ENCODE results near the gene DOP1B.
A peak's percentile ranks its signal among the peaks of the same experiment; 100 is the strongest.
"Not testable (repeated sequence)": the region's sequence is repeated elsewhere in the genome, so short reads cannot be mapped to it uniquely, and the experiment has no call there.

The DOP1B gene

GRCh38 chr21:36141513-36141925, 15.1 kb upstream of the DOP1B start:
- no peak overlapping the region for H3K27ac ChIP-seq
- peaks cover 18% of the 10 kb centered on the region for H3K27me3 ChIP-seq
- peaks cover 23 to 27% of the 10 kb centered on the region in 2 experiments for H3K4me1 ChIP-seq (ENCODE audit: control insufficient read depth in 1 of 2, insufficient read depth in 1 of 2, low read depth in 1 of 2, low read length in 1 of 2)
- no peak overlapping the region for H3K4me3 ChIP-seq (ENCODE audit: low read depth in 1 of 2, low read length in 1 of 2)
- no peaks in the 10 kb centered on the region for H3K9me3 ChIP-seq
- TF ChIP-seq CTCF (IDR thresholded peaks at IDR 0.05), result peak; percentile 82
- H3K36me3 ChIP-seq, result no peaks in the 10 kb centered on the region

- not testable (repeated sequence) for H3K27me3 ChIP-seq; H3K9me3 ChIP-seq; H3K4me3 ChIP-seq (ENCODE audit: low read depth in 1 of 2, low read length in 1 of 2); H3K36me3 ChIP-seq; H3K27ac ChIP-seq
- peaks cover 31 to 32% of the 10 kb centered on the region in 2 experiments for H3K4me1 ChIP-seq (ENCODE audit: control insufficient read depth in 1 of 2, insufficient read depth in 1 of 2, low read depth in 1 of 2, low read length in 1 of 2)
These were observed 12.4 kb upstream of the DOP1B start for GRCh38 chr21:36144233-36144632.

- Histone ChIP-seq H3K4me1 (ENCODE audit: control insufficient read depth in 1 of 2, insufficient read depth in 1 of 2, low read depth in 1 of 2, low read length in 1 of 2) (peaks cover 42% of the 10 kb centered on the region in 2 experiments), H3K36me3 (no peaks in the 10 kb centered on the region), H3K4me3 (ENCODE audit: low read depth in 1 of 2, low read length in 1 of 2) (peak overlapping the region in 1 of 2 experiments; percentile 19), H3K27me3 (no peaks in the 10 kb centered on the region), H3K27ac (peak overlapping the region; percentile 70), H3K9me3 (no peaks in the 10 kb centered on the region)
- TF ChIP-seq CTCF (IDR thresholded peaks at IDR 0.05), result no peak
These were observed 11.4 kb upstream of the DOP1B start for GRCh38 chr21:36145259-36145658.

- Histone ChIP-seq H3K27me3 (no peaks in the 10 kb centered on the region), H3K4me1 (ENCODE audit: control insufficient read depth in 1 of 2, insufficient read depth in 1 of 2, low read depth in 1 of 2, low read length in 1 of 2) (peaks cover 49 to 50% of the 10 kb centered on the region in 2 experiments), H3K27ac (no peak overlapping the region), H3K4me3 (ENCODE audit: low read depth in 1 of 2, low read length in 1 of 2) (no peak overlapping the region), H3K36me3 (no peaks in the 10 kb centered on the region), H3K9me3 (no peaks in the 10 kb centered on the region)
- TF ChIP-seq CTCF (IDR thresholded peaks at IDR 0.05), result no peak
These were observed 8.7 kb upstream of the DOP1B start for GRCh38 chr21:36147911-36148310.

DNA sequence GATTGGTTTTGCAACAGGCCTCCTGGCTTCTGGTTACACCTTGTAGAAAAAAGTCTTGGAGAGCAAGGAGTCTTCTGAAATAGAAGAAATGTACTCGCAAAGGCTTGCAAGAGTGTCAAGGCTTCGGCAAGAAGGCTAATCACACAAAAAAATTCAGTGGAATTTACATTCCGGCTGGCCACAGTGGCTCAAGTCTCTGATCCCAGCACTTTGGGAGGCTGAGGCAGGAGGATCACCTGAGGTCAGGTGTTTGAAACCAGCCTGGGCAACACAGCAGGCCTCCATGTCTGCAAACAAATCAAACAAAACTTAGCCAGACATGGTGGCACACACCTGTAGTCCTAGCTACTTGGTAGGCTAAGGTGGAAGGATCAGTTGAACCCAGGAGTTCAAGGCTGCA, 7.7 kb upstream of the DOP1B start:
- no peaks in the 10 kb centered on the region for H3K36me3 ChIP-seq
- no peak overlapping the region for H3K4me3 ChIP-seq (ENCODE audit: low read depth in 1 of 2, low read length in 1 of 2)
- H3K27ac ChIP-seq, result peak overlapping the region; percentile 85
- peaks cover 49 to 50% of the 10 kb centered on the region in 2 experiments for H3K4me1 ChIP-seq (ENCODE audit: control insufficient read depth in 1 of 2, insufficient read depth in 1 of 2, low read depth in 1 of 2, low read length in 1 of 2)
- no peak for TF ChIP-seq CTCF (IDR thresholded peaks at IDR 0.05)
- no peaks in the 10 kb centered on the region for H3K9me3 ChIP-seq
- no peaks in the 10 kb centered on the region for H3K27me3 ChIP-seq

- peak overlapping the region; percentile 85 for H3K27ac ChIP-seq
- no peaks in the 10 kb centered on the region for H3K27me3 ChIP-seq
- no peaks in the 10 kb centered on the region for H3K9me3 ChIP-seq
- peak overlapping the region; percentile 31 for H3K4me3 ChIP-seq (ENCODE audit: low read depth in 1 of 2, low read length in 1 of 2)
- peaks cover 43 to 46% of the 10 kb centered on the region in 2 experiments for H3K4me1 ChIP-seq (ENCODE audit: control insufficient read depth in 1 of 2, insufficient read depth in 1 of 2, low read depth in 1 of 2, low read length in 1 of 2)
- no peaks in the 10 kb centered on the region for H3K36me3 ChIP-seq
- TF ChIP-seq CTCF (IDR thresholded peaks at IDR 0.05), result no peak
These were observed 6.6 kb upstream of the DOP1B start for GRCh38 chr21:36149788-36150711.
